ENCODE measurements around the gene ANTXR1.

Gene ANTXR1

GRCh38 chr2:69292256-69292655 is 279.3 kb downstream of the ANTXR1 start:
- no peak for FAIRE-seq

DNA sequence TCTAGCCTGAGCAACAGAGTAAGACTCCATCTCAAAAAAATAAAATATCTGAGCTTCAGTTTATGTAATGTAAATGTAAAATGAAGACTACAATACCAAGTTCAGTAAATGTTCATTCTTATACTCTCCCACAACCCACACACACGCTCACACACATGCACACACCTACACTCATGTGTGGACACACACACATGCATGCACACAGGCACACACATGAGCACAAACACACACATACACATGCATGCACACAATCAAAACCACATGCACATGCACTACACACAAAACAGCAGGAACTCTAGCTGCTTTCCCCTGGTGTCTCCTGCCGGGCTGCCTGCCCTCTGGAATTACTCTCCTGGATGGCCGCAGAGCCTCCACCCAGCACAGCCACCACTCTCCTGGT is 283.4 kb downstream of the ANTXR1 start:
- no peak for FAIRE-seq

DNA sequence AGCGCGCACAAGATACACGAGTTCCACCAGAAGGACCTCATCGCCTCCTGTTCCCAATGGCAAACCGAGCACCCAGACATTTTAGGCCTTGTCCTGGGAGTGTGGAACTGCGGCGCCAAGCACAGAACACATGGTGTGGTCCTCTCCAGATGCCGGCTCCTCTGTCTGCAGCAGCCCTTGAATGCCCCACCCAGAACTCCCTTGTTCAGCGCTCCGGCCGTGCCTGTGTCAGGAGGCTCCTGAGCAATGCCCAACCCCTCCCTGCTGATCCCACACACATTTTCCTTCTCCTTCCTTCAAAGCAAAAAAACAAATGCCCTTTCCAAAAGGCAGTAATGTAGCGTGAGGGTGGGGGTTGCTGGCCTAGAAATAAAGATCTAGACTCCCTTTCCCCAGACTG is 284.2 kb downstream of the ANTXR1 start:
- FAIRE-seq: no peak

DNA sequence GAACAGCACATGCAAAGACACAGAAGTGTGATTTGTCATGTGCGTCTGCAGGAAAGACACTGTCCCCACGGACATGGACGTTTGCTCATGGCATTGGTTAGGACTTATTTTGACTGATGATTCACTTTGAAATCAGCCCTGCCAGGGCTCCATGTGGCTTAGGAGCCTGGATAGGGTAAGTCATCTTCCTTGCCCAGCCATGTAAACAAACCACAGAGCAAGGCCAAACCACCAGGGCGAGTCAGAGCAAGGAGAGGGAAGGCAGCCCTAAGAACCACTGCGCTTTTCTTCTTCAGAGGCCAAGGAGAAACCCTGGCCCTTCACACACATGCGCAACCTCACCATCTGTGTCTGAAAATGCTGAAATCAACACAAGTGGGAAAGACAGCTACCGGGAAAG is 285.3 kb downstream of the ANTXR1 start:
- FAIRE-seq: no peak

GRCh38 chr2:69298862-69299261 is 285.9 kb downstream of the ANTXR1 start:
- no peak for FAIRE-seq

Measured in islet of Langerhans (tissue), 1 donor.